Activated B cell treated with CpG ODN at 0.5 μM for 24 hours (primary cell): ENCODE measurements around the gene TP53RK. TPM values are rescaled to one million over a fixed set of nuclear protein-coding genes. Genes with fewer than 3 reads are reported as not detected.

Source experiments
- ATAC-seq: fragments of 200-7000 bp; cut with Tn5 transposase; one replicate; pipeline ENCODE4 v1.10.0; 2021; ENCODE audit warnings: low read depth, mild to moderate bottlenecking, moderate library complexity
- CTCF ChIA-PET: fragments of 350-600 bp; sonication (Branson Sonifier 250); formaldehyde crosslinking; loops from one replicate; lab custom pipeline; 2021; ENCODE audit warnings: antibody characterized with exemption; lab: Charles Lee
- POLR2A ChIA-PET: fragments of 350-600 bp; sonication (Branson Sonifier 250); formaldehyde crosslinking; loops from one replicate; lab custom pipeline; 2021; ENCODE audit warnings: antibody characterized with exemption; lab: Charles Lee
- DNase-seq: peaks from one replicate; pipeline ENCODE4 v3.0.0; 2022
- H3K27ac Mint-ChIP-seq: one replicate; pipeline ENCODE4 v1.8.0; 2020; ENCODE audit warnings: mixed read lengths
- H3K27me3 Mint-ChIP-seq: one replicate; pipeline ENCODE4 v1.8.0; 2021; ENCODE audit warnings: mixed read lengths
- H3K36me3 Mint-ChIP-seq: one replicate; pipeline ENCODE4 v1.8.0; 2021; ENCODE audit warnings: low read depth, mixed read lengths
- H3K4me1 Mint-ChIP-seq: one replicate; pipeline ENCODE4 v1.8.0; 2021; ENCODE audit warnings: mixed read lengths
- H3K4me3 Mint-ChIP-seq: one replicate; pipeline ENCODE4 v1.8.0; 2020; ENCODE audit warnings: mild to moderate bottlenecking, mixed read lengths
- H3K9me3 Mint-ChIP-seq: one replicate; pipeline ENCODE4 v1.8.0; 2020; ENCODE audit warnings: mixed read lengths
- CTCF ChIP-seq: fragments of 200-600 bp; IDR thresholded peaks from one replicate; pipeline ENCODE4 v1.8.0; 2022; ENCODE audit warnings: antibody characterized with exemption, mild to moderate bottlenecking
- intact Hi-C: fragments of 100-400 bp; cut with micrococcal nuclease; formaldehyde crosslinking; loops from one replicate; pipeline ENCODE4 v1.15.1; 2024
- total RNA-seq: library from RNA; stranded (reverse); gene quantifications from 2 replicates; pipeline ENCODE4 v1.2.3, GENCODE V29; 2022

TP53RK gene
- total RNA-seq, 1 donor from 2014 or later = 18.8 TPM

DNA sequence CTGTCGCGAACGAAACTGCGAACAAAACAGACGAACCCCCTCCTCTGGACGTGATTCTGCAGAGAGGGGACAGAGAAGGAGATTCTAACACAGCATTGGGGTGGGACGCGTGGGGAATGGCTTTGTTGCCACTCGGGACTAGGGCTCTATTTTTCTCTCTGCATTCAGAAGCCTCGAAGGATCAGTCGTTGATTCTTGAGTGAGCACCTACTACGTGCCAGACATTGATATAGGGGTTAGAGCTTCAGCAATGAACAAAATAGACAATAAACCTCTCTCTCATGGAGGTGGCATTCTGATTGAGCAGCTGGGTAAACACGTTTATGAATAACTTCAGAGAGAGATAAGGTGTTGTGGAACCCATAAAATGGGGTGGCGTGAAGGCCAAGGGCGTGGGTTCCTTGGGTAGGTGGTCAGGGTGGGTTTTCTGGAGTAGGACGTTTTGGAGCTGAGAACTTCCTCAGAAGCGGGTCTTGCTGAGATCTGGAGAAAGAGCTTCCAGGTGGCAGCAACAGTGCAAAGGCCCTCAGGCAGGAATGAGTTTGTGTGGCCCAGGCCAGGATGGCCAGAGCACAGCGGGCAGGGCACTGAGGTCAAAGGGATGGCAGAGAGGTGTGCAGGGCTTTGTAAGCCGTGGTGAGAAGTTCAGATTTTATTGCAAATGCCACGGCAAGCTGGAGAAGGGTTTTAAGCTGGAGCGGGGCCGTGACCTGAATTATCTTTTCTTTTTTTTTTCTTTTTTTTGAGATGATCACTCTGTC is 21.1 kb upstream of the TP53RK start:
- no peak for TF ChIP-seq CTCF
- ChIA-PET CTCF (no interaction called here), POLR2A (no interaction called here)
- Mint-ChIP-seq H3K36me3 (no peaks in the 10 kb centered on the region), H3K4me3 (peak overlapping the region; percentile 60), H3K27ac (no peak overlapping the region), H3K27me3 (peaks cover 66% of the 10 kb centered on the region), H3K4me1 (peaks cover 10% of the 10 kb centered on the region), H3K9me3 (peaks cover 9% of the 10 kb centered on the region)
- intact Hi-C loops = no loop called here
- DNase-seq (no peak), ATAC-seq (no peak)

- Mint-ChIP-seq H3K27ac (no peak within 1 kb of the TSS), H3K4me1 (peaks cover 10% of the 10 kb centered on the region), H3K27me3 (peaks cover 62% of the 10 kb centered on the region), H3K9me3 (peaks cover 9% of the 10 kb centered on the region), H3K36me3 (no peaks in the 10 kb centered on the region), H3K4me3 (peak within 1 kb of the TSS; percentile 70)
- CTCF ChIA-PET = no interaction called here
- intact Hi-C loops = no loop called here
- ATAC-seq = no peak
- DNase-seq = no peak
- TF ChIP-seq CTCF = no peak
- POLR2A ChIA-PET = no interaction called here
These were observed 20.4 kb upstream of the TP53RK start, which contains the start of gene SLC2A10 for GRCh38 chr20:46709459-46710152. Gene SLC2A10, plus strand, starts transcription at chr20:46709649. Its CDS starts 88 bp downstream, at chr20:46709737.

GRCh38 chr20:46709055-46709458 is 19.8 kb upstream of the TP53RK start:
- no peaks in the 10 kb centered on the region for H3K36me3 Mint-ChIP-seq
- H3K9me3 Mint-ChIP-seq = peaks cover 9% of the 10 kb centered on the region
- POLR2A ChIA-PET = no interaction called here
- H3K4me3 Mint-ChIP-seq = peak overlapping the region; percentile 70
- no peak for TF ChIP-seq CTCF
- H3K4me1 Mint-ChIP-seq = peaks cover 10% of the 10 kb centered on the region
- ATAC-seq (no peak), DNase-seq (no peak)
- H3K27ac Mint-ChIP-seq = no peak overlapping the region
- intact Hi-C loops = no loop called here
- CTCF ChIA-PET = no interaction called here
- peaks cover 60% of the 10 kb centered on the region for H3K27me3 Mint-ChIP-seq

GRCh38 chr20:46708172-46708860 is 19.1 kb upstream of the TP53RK start:
- H3K36me3 Mint-ChIP-seq = no peaks in the 10 kb centered on the region
- peaks cover 9% of the 10 kb centered on the region for H3K9me3 Mint-ChIP-seq
- intact Hi-C loops = no loop called here
- H3K4me1 Mint-ChIP-seq = peaks cover 10% of the 10 kb centered on the region
- ATAC-seq (no peak), DNase-seq (no peak)
- no peak overlapping the region for H3K27ac Mint-ChIP-seq
- ChIA-PET POLR2A (no interaction called here), CTCF (no interaction called here)
- no peak for TF ChIP-seq CTCF
- H3K27me3 Mint-ChIP-seq = peaks cover 57% of the 10 kb centered on the region
- H3K4me3 Mint-ChIP-seq = no peak overlapping the region

DNA sequence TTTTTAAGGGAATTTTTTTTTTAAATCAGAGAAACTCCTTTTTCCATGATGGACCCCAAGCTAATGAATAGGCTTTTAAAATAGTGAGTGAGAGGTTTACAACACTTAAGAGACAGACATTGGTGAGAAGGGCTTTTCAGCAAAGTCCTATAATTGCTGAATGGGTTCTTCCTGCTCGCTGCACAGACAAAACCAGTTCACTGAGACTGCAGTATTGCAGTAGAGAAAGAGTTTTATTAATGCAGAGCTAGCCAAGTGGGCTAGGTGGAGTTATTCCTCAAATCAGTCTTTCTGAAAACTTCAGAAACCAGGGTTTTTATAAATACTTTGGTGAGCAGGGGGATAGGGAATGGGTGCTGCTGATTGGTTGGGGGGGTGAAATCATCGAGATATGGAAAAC is 17.0 kb upstream of the TP53RK start:
- H3K4me3 Mint-ChIP-seq = no peak overlapping the region
- no peak for TF ChIP-seq CTCF
- intact Hi-C loops = no loop called here
- ATAC-seq = no peak
- H3K4me1 Mint-ChIP-seq = peaks cover 10% of the 10 kb centered on the region
- ChIA-PET POLR2A (no interaction called here), CTCF (no interaction called here)
- H3K36me3 Mint-ChIP-seq = no peaks in the 10 kb centered on the region
- no peak for DNase-seq
- H3K9me3 Mint-ChIP-seq = peaks cover 9% of the 10 kb centered on the region
- no peak overlapping the region for H3K27ac Mint-ChIP-seq
- peaks cover 49% of the 10 kb centered on the region for H3K27me3 Mint-ChIP-seq
